SJSA1 (cell line): ENCODE results near the gene NPB. TPM values are rescaled to one million over a fixed set of nuclear protein-coding genes. Genes with fewer than 3 reads are reported as not detected.

ENCODE experiments used
- DNase-seq, 2 experiments: peaks; one replicate each; pipeline ENCODE4 v3.0.0-alpha.2; 2015 to 2020; ENCODE audit warnings: low spot score in 2 of 2, low read depth in 1 of 2
- H3K27ac ChIP-seq: fragments of 250-450 bp; sonication (Bioruptor Pico); 2 replicates; pipeline ENCODE4 v1.5.1; 2020; ENCODE audit warnings: mild to moderate bottlenecking, moderate library complexity
- H3K27me3 ChIP-seq: fragments of 250-450 bp; sonication (Bioruptor Pico); replicated peaks from 2 replicates; pipeline ENCODE4 v1.5.1; 2020; ENCODE audit warnings: mild to moderate bottlenecking, moderate library complexity
- H3K36me3 ChIP-seq: fragments of 250-450 bp; sonication (Bioruptor Pico); 2 replicates; pipeline ENCODE4 v1.5.1; 2020; ENCODE audit warnings: mild to moderate bottlenecking
- H3K4me1 ChIP-seq: fragments of 250-450 bp; sonication (Bioruptor Pico); replicated peaks from 2 replicates; pipeline ENCODE4 v1.6.1; 2021; ENCODE audit warnings: mild to moderate bottlenecking
- H3K4me3 ChIP-seq: fragments of 250-450 bp; sonication (Bioruptor Pico); 2 replicates; pipeline ENCODE4 v1.5.1; 2020; ENCODE audit warnings: mild to moderate bottlenecking
- H3K9me3 ChIP-seq: fragments of 250-450 bp; sonication (Bioruptor Pico); replicated peaks from 2 replicates; pipeline ENCODE4 v1.5.1; 2020; ENCODE audit warnings: mild to moderate bottlenecking
- total RNA-seq: library from RNA; depleted of rRNA; stranded (reverse); fragments of >200 nt; shearing (Covaris generic); gene quantifications from 2 replicates; pipeline ENCODE4 v1.2.3, GENCODE V29; 2014; rRNA removed

The NPB gene
- total RNA-seq, 1 experiment from 2014 or later = 0.84 TPM

- DNase-seq = no peak
Observed at GRCh38 chr17:81951785-81952684, 50.0 kb downstream of the NPB start.

More at GRCh38 chr17:81951785-81952684, 50.0 kb downstream of the NPB start:
- H3K4me3 ChIP-seq = no peak overlapping the region
- no peaks in the 10 kb centered on the region for H3K36me3 ChIP-seq
- H3K27ac ChIP-seq = no peak overlapping the region
- H3K4me1 ChIP-seq = no peaks in the 10 kb centered on the region
- no peaks in the 10 kb centered on the region for H3K9me3 ChIP-seq
- H3K27me3 ChIP-seq = peaks cover 16% of the 10 kb centered on the region

Other genes with a start within 250 kb of the NPB start
- not detected in 2 replicates for gene PDE6G, start 245.7 kb upstream of the NPB start, total RNA-seq
- 49.7 and 82.3 TPM in 2 replicates for gene OXLD1, start 235.6 kb upstream of the NPB start, total RNA-seq
- gene CCDC137, start 235.5 kb upstream of the NPB start, total RNA-seq = 41.2 and 48.5 TPM in 2 replicates
- 41.0 and 53.3 TPM in 2 replicates for gene ARL16, start 218.4 kb upstream of the NPB start, total RNA-seq
- 126 and 146 TPM in 2 replicates for gene HGS, start 218.2 kb upstream of the NPB start, total RNA-seq
- 19.5 and 34.3 TPM in 2 replicates for gene MRPL12, start 198.9 kb upstream of the NPB start, total RNA-seq
- 26.5 and 29.2 TPM in 2 replicates for gene SLC25A10, start 190.0 kb upstream of the NPB start, total RNA-seq
- not detected in 2 replicates for gene GCGR, start 98.1 kb upstream of the NPB start, total RNA-seq
- 154 and 180 TPM in 2 replicates for gene MCRIP1, start 68.9 kb upstream of the NPB start, total RNA-seq
- gene PPP1R27, start 67.2 kb upstream of the NPB start, total RNA-seq = not detected in 2 replicates
- gene P4HB, start 41.7 kb upstream of the NPB start, total RNA-seq = 1,635 and 2,300 TPM in 2 replicates
- 276 and 304 TPM in 2 replicates for gene ARHGDIA, start 30.9 kb upstream of the NPB start, total RNA-seq
- 482 and 554 TPM in 2 replicates for gene ALYREF, start 10.7 kb upstream of the NPB start, total RNA-seq
- gene ANAPC11, start 10.5 kb upstream of the NPB start, total RNA-seq = 416 and 712 TPM in 2 replicates
- gene PCYT2, start 9.2 kb downstream of the NPB start, total RNA-seq = 68.8 and 74.2 TPM in 2 replicates
- 23.9 and 34.7 TPM in 2 replicates for gene SIRT7, start 15.9 kb downstream of the NPB start, total RNA-seq
- 25.2 and 30.9 TPM in 2 replicates for gene MAFG, start 25.5 kb downstream of the NPB start, total RNA-seq
- 67.3 and 83.5 TPM in 2 replicates for gene PYCR1, start 35.1 kb downstream of the NPB start, total RNA-seq
- not detected in 2 replicates for gene MYADML2, start 45.0 kb downstream of the NPB start, total RNA-seq
- 1.4 and 2.4 TPM in 2 replicates for gene NOTUM, start 58.9 kb downstream of the NPB start, total RNA-seq
- 38.5 and 55.4 TPM in 2 replicates for gene ASPSCR1, start 75.4 kb downstream of the NPB start, total RNA-seq
- 180 and 261 TPM in 2 replicates for gene CENPX, start 120.6 kb downstream of the NPB start, total RNA-seq
- 35.2 and 41.2 TPM in 2 replicates for gene LRRC45, start 121.1 kb downstream of the NPB start, total RNA-seq
- gene RAC3, start 129.4 kb downstream of the NPB start, total RNA-seq = 9.9 TPM in 2 replicates
- 128 and 176 TPM in 2 replicates for gene DCXR, start 135.5 kb downstream of the NPB start, total RNA-seq
- gene RFNG, start 149.6 kb downstream of the NPB start, total RNA-seq = 16.7 and 23.8 TPM in 2 replicates
- gene GPS1, start 149.7 kb downstream of the NPB start, total RNA-seq = 223 and 226 TPM in 2 replicates
- gene DUS1L, start 163.6 kb downstream of the NPB start, total RNA-seq = 181 and 210 TPM in 2 replicates
- gene FASN, start 196.0 kb downstream of the NPB start, total RNA-seq = 54.6 and 77.6 TPM in 2 replicates